HG03520 (cell line): ENCODE results near the gene PHOX2A.

ENCODE experiments used
- ATAC-seq: cut with Tn5 transposase; IDR thresholded peaks from one replicate; pipeline ENCODE4 v1.9.1; 2021; ENCODE audit warnings: mild to moderate bottlenecking, moderate library complexity; ENCODE audit not compliant: unreplicated experiment

The PHOX2A gene

GRCh38 chr11:72250661-72251464, 6.9 kb upstream of the PHOX2A start:
- no peak for ATAC-seq

- no peak for ATAC-seq
These were observed 6.0 kb upstream of the PHOX2A start for GRCh38 chr11:72249961-72250360.

GRCh38 chr11:72247584-72247983, 3.6 kb upstream of the PHOX2A start:
- ATAC-seq = no peak

- no peak for ATAC-seq
These were observed 1.4 kb upstream of the PHOX2A start for GRCh38 chr11:72245263-72245816.

GRCh38 chr11:72244361-72245262, 636 bp upstream of the PHOX2A start:
- no peak for ATAC-seq

- ATAC-seq = no peak
These were observed 560 bp downstream of the PHOX2A start for GRCh38 chr11:72243173-72244059.

GRCh38 chr11:72242141-72242540, 1.8 kb downstream of the PHOX2A start:
- ATAC-seq = no peak

GRCh38 chr11:72241291-72241781, 2.6 kb downstream of the PHOX2A start:
- no peak for ATAC-seq

GRCh38 chr11:72240461-72241290, 3.3 kb downstream of the PHOX2A start:
- no peak for ATAC-seq

- ATAC-seq = no peak
These were observed 4.0 kb downstream of the PHOX2A start for GRCh38 chr11:72239849-72240460.

GRCh38 chr11:72239313-72239848, 4.6 kb downstream of the PHOX2A start:
- no peak for ATAC-seq

- ATAC-seq = no peak
These were observed 5.3 kb downstream of the PHOX2A start for GRCh38 chr11:72238492-72239312.

- ATAC-seq = no peak
These were observed 5.9 kb downstream of the PHOX2A start for GRCh38 chr11:72238040-72238450.

GRCh38 chr11:72237112-72237931, 6.7 kb downstream of the PHOX2A start:
- ATAC-seq = no peak

- no peak for ATAC-seq
These were observed 7.2 kb downstream of the PHOX2A start for GRCh38 chr11:72236774-72237111.

GRCh38 chr11:72236083-72236697, 7.8 kb downstream of the PHOX2A start:
- no peak for ATAC-seq
